Measurements from ENCODE around the gene ZNF668.

ZNF668 gene

DNA sequence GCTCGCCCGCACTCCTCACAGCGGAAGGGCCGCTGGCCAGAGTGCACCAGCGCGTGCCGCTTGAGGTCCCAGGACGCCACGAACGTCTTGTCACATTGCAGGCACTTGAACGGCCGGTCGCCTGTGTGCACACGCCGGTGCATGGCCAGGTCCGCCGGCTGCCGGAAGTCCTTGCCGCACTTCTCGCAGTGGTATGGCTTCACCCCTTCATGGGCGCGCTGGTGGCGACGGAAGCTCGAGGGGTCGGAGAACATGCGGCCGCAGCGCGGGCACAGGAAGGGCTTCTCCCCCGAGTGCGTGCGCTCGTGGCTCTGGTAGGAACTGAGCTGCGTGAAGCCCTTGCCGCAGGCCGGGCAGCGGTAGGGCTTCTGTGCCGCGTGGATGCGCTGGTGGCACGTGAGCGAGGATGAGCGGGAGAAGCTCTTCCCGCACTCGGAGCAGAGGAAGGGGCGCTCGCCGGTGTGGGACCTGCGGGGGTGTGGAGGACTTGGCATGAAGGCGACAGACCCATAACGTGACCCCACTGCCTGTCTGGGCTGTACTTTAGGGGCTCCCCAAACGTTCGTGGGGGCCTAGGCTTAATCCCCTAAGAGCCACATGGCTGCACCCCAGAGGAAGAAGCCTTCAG, 12.1 kb downstream of the ZNF668 start:
- H3K27ac ChIP-seq: no peak overlapping the region
- DNase-seq (ENCODE audit: low read depth, low spot score): no peak

DNA sequence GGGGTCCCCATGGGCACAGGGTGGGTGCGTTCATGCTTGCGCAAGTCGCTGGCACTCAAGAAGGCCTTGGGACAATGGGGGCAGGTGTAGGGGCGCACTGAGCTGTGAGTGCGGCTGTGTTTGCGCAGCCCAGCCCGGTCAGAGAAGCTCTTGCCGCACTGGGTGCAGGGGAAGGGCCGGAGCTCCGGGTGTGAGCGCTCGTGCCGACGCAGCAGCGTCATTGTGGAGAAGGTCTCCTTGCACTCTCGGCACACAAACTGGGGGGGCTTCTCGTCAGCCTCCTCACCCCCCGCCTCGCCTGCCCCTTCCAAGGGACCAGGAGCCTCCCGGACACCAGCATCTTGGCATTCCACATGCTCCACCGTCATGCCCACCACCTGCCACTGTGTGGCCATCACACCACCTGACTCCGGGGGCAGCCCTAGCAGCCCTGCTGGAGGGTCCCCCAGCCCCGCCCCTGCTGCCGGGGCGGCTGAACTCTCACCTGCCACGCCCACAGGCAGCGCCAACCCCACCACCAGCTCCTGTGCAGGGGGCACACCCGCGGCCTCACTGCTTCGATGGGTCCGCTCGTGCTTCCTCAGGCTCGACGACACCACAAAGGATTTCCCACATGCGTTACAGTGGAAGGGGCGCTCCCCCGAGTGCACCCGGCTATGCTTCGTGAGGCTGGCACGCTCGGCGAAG, 12.8 kb downstream of the ZNF668 start:
- no peak for DNase-seq (ENCODE audit: low read depth, low spot score)
- H3K27ac ChIP-seq: no peak overlapping the region

DNA sequence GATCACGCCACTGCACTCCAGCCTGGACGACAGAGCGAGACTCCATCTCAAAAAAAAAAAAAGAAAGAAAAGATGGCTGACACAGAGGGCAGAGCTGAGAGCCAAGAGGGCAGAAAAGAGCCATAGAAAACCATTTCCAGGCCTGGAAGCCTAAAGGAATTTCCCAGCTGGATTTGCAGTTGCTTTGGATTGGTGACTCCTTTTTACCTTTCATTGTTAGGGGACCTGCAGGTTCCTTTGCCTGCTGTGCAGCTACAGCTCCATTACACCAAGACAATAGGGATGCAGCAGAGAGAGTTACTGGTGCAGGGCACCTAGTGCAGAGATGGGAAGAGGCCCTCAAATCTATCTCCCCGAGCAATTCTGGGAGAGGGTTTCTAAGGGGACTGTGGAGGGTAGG, 18.4 kb downstream of the ZNF668 start:
- H3K27ac ChIP-seq: no peak overlapping the region
- DNase-seq (ENCODE audit: low read depth, low spot score): no peak

DNA sequence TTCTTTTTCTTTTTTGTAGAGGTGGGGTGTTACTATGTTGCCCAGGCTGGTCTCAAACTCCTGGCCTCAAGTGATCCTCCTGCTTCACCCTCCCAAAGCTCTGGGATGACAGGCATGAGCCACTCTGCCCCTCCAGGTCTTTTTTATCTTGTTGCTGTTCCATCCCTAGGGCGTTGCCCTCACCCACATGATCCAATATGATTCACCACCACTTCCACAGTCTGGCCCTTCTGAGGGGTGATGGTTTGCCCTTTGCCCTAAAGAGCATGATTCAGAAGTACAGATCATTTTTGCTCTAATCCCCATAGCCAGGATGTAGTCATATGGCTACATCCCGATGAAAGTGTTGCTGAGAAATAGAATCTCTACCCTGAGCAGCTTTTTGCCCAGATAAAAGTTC, 21.9 kb downstream of the ZNF668 start:
- H3K27ac ChIP-seq: peak overlapping the region; percentile 77
- peak; percentile 82 for DNase-seq (ENCODE audit: low read depth, low spot score)

DNA sequence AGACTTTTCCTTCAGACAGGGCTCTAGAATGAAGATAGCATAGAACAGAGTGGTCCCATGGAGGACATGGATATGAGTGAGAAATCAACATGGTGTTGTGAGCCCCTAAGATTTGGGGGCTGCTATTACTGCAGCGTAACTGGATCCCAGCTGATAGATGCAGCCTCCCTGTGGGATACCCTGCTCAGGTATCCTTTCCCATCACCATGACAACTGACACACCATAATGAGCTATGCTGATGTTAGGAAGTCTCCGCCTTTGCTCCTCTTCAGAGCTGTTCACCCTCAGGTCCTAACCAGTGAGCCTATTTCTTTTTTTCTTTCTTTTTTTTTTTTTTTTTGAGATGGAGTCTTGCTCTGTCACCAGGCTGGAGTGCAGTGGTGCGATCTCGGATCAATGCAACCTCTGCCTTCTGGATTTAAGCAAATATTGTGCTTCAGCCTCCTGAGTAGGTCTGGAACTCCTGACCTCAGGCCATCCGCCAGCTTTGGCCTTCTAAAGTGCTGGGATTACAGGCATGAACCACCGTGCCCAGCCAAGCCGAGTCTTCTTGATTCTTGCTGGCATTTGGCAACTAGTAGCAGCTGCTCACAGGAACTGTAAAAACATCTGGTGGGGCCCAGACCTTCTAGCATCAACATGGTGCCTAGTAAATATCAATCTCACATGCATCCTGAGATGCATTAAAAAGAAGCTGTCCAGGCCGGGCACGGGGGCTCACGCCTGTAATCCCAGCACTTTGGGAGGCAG, 23.6 kb downstream of the ZNF668 start:
- DNase-seq (ENCODE audit: low read depth, low spot score): no peak
- H3K27ac ChIP-seq: no peak overlapping the region

DNA sequence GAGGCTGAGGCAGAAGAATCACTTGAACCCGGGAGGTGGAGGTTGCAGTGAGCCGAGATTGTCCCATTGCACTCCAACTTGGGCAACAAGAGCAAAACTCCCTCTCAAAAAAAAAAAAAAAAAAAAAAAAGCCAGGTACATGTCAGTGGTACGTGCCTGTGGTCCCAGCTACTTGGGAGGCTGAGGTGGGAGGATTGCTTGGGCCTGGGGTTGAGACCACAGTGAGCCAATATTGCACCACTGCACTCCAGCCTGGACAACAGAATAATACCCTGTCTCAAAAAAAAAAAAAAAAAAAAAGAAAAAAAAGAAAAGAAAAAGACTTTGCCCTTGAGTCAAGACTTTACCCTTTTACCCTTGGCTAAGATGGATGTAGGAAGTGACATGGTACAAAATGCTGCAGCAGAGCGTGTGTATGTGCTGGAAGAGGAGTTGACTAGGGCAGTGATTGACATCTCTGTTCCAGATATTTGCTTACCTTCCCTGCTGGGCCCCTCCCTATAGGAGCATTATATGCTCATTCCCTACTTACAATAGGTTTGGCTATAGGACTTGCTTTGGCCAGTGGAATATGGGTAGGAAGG, 30.1 kb downstream of the ZNF668 start:
- no peak for DNase-seq (ENCODE audit: low read depth, low spot score)

DNA sequence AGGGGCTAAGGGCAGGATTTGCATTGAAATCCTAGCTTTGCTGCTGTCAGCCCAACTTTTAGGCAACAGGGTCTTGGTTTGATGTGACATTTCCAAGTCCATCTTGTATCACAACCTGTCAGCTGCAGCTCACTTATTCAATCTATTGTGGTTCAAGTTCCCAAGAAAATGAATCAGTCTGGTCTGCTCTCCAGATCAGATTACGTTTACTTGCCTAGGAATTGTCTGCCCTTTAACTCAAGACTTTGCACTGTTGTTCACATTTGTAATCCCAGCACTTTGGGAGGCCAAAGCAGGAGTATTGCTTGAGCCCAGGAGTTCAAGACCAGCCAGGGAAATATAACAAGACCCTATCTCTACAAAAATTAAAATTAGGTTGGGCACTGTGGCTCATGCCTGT, 30.7 kb downstream of the ZNF668 start:
- DNase-seq (ENCODE audit: low read depth, low spot score): no peak
- H3K27ac ChIP-seq: no peak overlapping the region

More for the DNA sequence above, 30.1 kb downstream of the ZNF668 start:
- H3K27ac ChIP-seq: no peak overlapping the region

DNA sequence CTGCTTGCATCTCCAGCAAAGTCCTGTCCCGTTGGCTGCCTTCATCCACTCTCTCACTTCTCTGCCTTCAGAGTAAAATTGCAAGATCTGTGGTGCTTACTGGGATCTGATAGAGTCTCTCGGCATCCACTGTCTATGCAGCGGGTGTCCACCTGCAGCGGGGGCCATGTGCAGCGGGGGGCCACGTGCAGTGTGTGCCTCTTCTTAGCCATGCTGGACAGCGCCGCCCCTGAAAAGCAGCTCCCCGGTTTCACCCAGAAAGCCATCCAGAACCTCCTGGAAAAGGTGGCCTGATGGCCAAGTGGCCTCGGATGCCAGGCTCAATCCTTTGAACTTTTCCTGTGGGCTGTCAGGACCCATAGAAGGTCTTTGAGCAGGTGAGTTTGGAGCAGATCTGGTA, 31.2 kb downstream of the ZNF668 start:
- H3K27ac ChIP-seq: no peak overlapping the region
- no peak for DNase-seq (ENCODE audit: low read depth, low spot score)

DNA sequence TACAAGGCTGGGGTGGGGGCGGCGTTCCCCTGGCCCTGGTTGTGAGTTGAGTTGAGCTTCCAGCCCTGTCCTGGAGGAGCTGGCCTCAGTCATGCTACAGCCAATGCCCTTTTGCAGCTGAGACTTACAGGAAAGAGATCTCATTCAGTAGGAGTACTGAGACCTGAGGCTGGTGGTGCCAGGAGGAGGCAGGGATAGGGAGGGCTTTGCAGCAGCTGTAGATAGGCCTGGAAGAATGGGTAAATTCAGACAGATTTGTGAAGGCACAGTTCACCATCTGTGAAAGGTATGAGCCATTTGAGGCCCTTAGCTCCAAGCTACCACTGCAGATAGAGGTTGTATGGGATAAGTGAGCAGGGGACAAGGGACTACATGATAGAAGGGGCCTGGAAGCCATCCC, 35.0 kb downstream of the ZNF668 start:
- DNase-seq (ENCODE audit: low read depth, low spot score): no peak
- no peak overlapping the region for H3K27ac ChIP-seq

DNA sequence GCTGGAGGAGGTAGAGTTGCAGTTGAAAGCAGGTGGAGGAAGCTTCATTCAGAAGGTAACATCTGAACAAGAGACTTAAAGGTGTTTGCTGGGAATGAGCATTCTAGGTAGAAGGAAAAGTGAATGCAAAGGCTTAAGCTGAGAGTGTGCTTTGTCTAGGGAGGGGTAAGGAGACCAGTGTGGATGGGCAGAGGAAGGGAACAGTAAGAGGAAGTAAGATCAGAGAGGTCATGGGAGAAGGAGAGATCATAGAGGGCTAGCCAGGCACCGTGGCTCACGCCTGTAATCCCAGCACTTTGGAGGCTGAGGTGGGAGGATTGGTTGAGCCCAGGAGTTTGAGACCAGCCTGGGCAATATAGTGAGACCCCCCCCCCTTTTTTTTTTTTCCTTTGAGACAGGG, 37.3 kb downstream of the ZNF668 start:
- H3K27ac ChIP-seq: no peak overlapping the region
- no peak for DNase-seq (ENCODE audit: low read depth, low spot score)

DNA sequence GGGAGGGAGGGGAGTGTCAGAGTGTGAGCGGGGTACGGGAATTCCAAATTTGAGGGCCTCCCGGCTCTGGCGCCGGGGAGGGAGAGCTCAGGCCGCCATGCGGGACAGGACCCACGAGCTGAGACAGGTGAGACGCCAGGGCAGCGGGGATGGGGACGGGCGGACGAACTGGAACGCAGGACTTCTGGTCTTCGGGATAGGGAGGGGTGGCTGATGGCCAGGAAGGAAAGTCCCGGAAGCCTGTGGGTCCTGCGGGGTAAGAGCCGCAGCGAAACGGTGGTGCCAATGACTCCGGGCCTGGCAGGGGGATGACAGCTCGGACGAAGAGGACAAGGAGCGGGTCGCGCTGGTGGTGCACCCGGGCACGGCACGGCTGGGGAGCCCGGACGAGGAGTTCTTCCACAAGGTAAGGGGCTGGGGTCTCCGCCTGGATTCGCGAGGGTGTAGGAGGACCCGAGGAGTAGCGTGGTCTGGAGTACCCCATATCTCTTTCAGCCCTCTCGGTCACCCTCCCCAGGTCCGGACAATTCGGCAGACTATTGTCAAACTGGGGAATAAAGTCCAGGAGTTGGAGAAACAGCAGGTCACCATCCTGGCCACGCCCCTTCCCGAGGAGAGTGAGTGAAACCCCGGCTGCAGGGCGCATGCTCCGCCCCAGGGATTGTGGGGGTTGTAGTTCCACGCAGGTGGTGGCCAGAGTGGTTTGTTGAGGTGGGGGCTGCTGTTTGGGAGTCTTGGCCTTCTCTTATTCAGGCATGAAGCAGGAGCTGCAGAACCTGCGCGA, 40.1 kb downstream of the ZNF668 start:
- H3K27ac ChIP-seq: peak overlapping the region; percentile 72
- peak; percentile 24 for DNase-seq (ENCODE audit: low read depth, low spot score)

DNA sequence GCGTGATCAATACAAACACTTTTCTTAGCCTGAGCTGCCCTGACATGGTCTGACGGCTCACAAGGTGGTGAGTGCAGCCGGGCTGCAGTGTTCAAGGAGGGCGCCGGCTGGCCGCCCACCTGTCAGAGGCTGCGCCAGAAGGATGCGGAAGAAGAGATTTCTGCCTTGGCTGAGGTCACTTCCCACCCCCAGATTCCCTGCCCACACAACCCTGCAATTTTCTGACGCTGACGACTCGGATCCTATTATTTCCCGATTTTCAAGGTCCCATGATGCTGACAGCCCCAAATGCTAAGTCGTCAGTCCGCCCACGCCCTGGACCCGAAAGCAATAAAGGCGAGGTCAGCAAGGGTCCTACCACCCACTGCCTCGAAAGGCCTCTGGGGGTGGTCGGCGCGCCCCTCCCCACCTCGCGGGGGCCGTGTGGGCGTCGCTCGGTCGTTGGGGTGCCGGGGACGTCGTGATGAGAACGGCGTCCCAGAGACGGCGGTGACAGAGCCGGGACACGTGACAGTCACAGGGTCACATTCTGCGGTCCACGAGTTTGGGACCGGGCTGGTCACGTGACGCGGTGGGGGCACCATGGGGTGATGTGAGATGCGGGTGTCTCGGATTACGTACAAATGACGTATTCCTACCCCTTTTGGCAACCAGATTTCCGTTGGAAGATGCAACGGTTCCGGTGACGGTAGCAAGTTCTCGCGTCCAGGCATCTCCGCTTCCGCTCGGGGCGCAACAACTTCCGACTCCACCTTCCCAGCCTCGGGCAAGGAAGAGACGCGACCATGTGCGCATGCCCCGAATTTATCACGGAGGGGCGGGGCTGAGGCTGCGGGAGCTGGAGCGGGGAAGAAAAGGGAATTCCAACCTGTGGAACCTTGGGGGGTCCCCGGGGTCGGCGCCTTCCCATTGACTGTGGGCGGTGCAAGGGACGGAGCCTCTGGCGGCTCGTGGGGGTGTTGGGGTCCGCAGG, 41.0 kb downstream of the ZNF668 start, which contains the start of gene STX4:
STX4 (plus strand) TSS at position 823 of the 973 bp plus-strand sequence. CDS start 248 bp downstream, outside the sequence.
- peak; percentile 70 for DNase-seq (ENCODE audit: low read depth, low spot score)
- H3K27ac ChIP-seq: peak within 1 kb of the TSS; percentile 72

DNA sequence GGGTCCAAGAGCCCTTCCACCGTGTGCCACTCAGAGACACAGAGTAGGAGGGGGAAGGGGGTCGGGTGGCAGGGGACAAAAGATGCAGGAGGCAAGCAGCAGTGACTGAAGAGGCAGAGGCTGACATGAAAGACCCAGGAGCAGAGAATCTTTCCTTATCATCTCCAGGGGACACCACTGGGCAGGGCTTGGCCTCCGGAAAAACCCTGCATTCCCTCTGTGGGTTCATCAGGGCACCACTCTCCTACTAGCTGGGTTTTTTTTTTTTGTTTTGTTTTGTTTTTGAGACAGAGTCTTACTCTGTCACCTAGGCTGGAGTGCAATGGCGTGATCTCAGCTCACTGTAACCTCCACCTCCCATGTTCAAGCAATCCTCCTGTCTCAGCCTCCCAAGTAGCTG, 42.8 kb downstream of the ZNF668 start:
- DNase-seq (ENCODE audit: low read depth, low spot score): no peak
- no peak overlapping the region for H3K27ac ChIP-seq

DNA sequence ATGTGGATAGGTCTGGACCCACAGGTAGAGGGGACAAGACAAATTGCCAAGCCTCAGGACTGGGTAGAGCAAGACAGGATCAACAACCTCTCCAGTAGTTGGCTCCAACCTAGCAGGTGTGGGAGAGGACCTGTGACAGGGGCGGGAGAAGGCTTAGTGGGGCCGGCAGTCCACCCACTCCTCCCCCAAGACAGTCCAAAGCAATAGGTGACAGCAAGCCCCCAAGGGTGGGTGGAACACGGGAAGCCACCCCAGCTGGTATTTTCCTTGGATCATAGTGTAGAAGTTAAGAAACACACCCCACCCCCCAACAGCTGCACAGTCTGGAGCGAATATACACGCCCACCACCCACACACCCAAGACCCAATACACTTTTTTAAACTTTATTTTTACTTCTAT, 44.8 kb downstream of the ZNF668 start:
- H3K27ac ChIP-seq: no peak overlapping the region
- DNase-seq (ENCODE audit: low read depth, low spot score): no peak

DNA sequence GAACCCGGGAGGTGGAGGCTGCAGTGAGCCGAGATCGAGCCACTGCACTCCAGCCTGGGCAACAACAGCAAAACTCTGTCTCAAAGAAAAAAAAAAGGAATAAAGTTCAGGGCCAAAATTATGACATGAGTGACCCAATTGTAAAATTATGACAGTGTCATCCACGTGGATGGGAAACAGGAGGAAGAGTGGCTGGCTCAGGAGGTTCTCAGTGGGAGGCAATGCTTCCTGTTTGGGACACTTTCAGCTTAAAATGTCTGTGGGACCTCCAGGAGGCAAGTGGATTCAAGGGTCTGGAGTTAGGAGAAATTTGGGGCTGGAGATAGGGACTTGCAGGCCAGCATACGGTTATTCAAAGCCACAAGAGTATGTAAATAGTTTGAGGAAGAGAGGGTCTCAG, 48.7 kb downstream of the ZNF668 start:
- DNase-seq (ENCODE audit: low read depth, low spot score): no peak
- H3K27ac ChIP-seq: no peak overlapping the region

DNA sequence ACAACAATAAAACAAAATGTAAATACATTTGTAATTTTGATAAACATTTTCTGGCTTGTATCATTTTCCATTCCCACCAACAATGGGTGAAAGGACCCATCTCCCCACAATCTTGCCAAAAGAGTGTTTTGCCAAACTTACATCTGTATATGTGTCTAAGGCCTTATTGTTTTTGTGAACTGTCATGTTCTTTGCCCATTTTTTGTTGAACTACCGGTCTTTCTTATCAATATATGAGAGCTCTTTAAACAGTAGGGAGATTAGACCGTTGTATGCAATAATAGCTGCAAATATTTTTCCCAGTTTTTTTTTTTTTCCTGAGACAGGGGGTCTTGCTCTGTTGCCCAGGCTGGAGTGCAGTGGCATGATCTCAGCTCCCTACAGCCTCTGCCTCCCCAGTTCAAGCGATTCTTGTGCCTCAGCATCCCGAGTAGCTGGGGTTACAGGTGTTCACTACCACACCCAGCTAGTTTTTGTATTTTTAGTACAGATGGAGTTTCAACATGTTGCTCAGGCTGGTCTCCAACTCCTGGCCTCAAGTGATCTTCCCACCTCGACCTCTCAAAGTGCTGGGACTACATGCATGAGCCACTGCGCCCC, 50.3 kb downstream of the ZNF668 start:
- no peak for DNase-seq (ENCODE audit: low read depth, low spot score)
- no peak overlapping the region for H3K27ac ChIP-seq

DNA sequence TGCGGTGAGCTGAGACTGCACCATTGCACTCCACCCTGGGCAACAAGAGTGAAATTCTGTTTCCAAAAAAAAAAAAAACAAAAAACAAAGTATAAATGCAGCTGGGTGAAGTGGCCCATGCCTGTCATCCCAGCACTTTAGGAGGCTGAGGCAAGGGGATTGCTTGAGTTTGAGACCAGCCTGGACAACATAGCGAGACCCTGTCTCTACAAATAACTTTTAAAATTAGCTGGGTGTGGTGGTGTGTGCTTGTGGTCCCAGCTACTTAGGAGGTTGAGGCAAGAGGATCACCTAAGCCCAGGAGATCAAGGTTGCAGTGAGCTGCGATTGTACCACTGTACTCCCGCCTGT, 50.8 kb downstream of the ZNF668 start:
- no peak for DNase-seq (ENCODE audit: low read depth, low spot score)
- H3K27ac ChIP-seq: no peak overlapping the region

DNA sequence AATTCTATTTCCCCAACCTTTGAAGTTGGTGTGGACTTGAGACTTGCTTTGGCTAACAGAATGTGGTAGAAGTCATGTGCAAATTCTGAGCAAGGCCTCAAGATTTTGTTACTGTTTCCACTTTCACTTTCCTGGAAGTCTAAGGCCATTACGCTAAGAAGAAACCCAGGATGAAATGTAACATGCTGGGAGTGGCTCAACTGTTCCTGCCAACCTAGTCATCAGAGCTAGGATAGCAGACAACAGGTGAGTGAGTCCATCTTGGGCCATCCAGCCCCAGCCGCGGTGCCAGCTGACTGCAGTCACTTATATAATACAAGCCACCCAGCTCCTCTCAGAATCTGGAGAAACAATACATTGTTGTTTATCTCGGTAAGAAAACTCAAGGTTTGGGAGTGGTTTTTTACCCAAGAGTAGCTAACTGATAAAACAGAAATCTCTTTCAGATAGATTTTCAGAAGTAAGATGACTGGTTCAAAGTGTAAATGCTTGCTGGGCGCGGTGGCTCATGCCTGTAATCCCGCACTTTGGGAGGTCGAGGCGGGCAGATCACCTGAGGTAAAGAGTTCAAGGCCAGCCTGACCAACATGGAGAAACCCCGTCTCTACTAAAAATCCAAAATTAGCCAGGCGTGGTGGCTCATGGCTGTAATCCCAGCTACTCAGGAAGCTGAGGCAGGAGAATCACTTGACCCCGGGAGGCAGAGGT, 51.3 kb downstream of the ZNF668 start:
- no peak overlapping the region for H3K27ac ChIP-seq
- DNase-seq (ENCODE audit: low read depth, low spot score): no peak

All from epithelial cell of prostate (primary cell).